Measurements from ENCODE around the gene WDR31.

- no peak for TF ChIP-seq CTCF (conservative IDR thresholded peaks at IDR 0.05)
- TF ChIP-seq ZFX (IDR thresholded peaks at IDR 0.05): no peak
Observed at GRCh38 chr9:113372059-113372458, 32.0 kb upstream of the WDR31 start.

All from C4-2B (cell line).